ENCODE results near the gene RAPGEFL1.
"Not testable (repeated sequence)": the region's sequence is repeated elsewhere in the genome, so short reads cannot be mapped to it uniquely, and the experiment has no call there.

DNA sequence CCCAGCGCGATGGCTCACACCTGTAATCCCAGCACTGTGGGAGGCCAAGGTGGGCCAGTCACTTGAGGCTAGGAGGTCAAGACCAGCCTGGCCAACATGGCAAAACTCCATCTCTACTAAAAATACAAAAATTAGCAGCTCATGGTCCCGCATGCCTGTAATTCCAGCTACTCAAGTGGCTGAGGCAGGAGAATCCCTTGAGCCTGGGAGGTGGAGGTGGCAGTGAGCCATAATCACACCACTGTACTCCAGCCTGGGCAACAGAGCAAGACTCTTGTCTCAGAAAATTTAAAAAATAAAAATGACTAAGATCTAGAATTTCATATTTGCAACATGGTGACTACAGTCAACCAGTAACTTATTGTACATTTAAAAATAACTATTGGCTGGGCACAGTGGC, 34.1 kb upstream of the RAPGEFL1 start:
- not testable (repeated sequence) for TF ChIP-seq LEF1 (IDR thresholded peaks at IDR 0.05; ENCODE audit: borderline replicate concordance); FOXK2 (IDR thresholded peaks at IDR 0.05); SP1 (IDR thresholded peaks at IDR 0.05); FOXM1 (IDR thresholded peaks at IDR 0.05; ENCODE audit: borderline replicate concordance); SUZ12 (IDR thresholded peaks at IDR 0.05); CTBP1 (IDR thresholded peaks at IDR 0.05; ENCODE audit: borderline replicate concordance); NFRKB (IDR thresholded peaks at IDR 0.05); ZNF384 (IDR thresholded peaks at IDR 0.05); HDGF (IDR thresholded peaks at IDR 0.05; ENCODE audit: borderline replicate concordance)

Data from HEK293T (cell line).